Bone marrow (tissue), 2 donors: ENCODE data around the gene PLCH1.

Experiments used
- DNase-seq, 2 donors: peaks; one replicate each; lab custom pipeline; 2025; lab: John Stamatoyannopoulos, UW

Gene PLCH1

GRCh38 chr3:155335724-155336354, 409.0 kb downstream of the PLCH1 start:
- DNase-seq, result no peak

- DNase-seq, result peak in 1 of 2 donors; percentile 96
These were observed 409.8 kb downstream of the PLCH1 start for GRCh38 chr3:155334914-155335723.

GRCh38 chr3:155334215-155334913, 410.5 kb downstream of the PLCH1 start:
- DNase-seq, result no peak

GRCh38 chr3:155332716-155333115, 412.2 kb downstream of the PLCH1 start:
- DNase-seq, result no peak

GRCh38 chr3:155331078-155331477, 413.8 kb downstream of the PLCH1 start:
- DNase-seq, result no peak

GRCh38 chr3:155330370-155330769, 414.5 kb downstream of the PLCH1 start:
- DNase-seq, result peak in 1 of 2 donors; percentile 26

GRCh38 chr3:155329513-155330048, 415.3 kb downstream of the PLCH1 start:
- no peak for DNase-seq

GRCh38 chr3:155327871-155328270, 417.0 kb downstream of the PLCH1 start:
- no peak for DNase-seq

GRCh38 chr3:155327430-155327829, 417.4 kb downstream of the PLCH1 start:
- DNase-seq, result no peak

- DNase-seq, result peak in 1 of 2 donors; percentile 37
These were observed 418.0 kb downstream of the PLCH1 start for GRCh38 chr3:155326901-155327300.

GRCh38 chr3:155326244-155326643, 418.6 kb downstream of the PLCH1 start:
- no peak for DNase-seq
